Measurements from ENCODE around the gene FBN2. TPM values are rescaled to one million over a fixed set of nuclear protein-coding genes. Genes with fewer than 3 reads are reported as not detected.

Gene FBN2
- total and polyA plus RNA-seq, 2 of the 4 experiments (the other 2 are of a cell fraction), result 26.7 to 69.0 TPM

DNA sequence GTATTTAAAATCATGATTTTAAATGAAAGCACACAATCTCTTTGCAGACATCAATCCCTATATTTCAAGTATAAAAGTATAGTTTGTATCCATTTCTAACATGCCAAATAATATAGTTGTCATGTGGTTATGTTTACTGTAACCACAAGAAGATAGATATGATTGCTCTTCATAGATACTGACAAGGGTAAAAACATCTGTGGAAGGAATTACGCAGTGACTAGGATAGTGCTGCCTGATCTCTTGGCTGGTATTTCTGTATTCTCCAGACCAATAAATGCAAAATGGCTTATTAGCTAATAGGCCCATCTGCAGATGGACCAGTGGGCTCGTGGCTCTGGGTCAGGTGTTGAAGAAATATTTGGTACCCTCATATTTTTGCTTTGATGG is 34.9 kb upstream of the FBN2 start:
- H2AFZ ChIP-seq (replicated peaks; ENCODE audit: low read length, poor library complexity), result no peak overlapping the region
- ATAC-seq (ENCODE audit: low read depth) (no peak), DNase-seq (no peak)
- no peaks in the 10 kb centered on the region for H4K20me1 ChIP-seq (ENCODE audit: insufficient read depth, low read length)
- H3K14ac ChIP-seq (replicated peaks; ENCODE audit: low read depth, low read length), result 0 out of 2 replicates have a peak overlapping the region, but pooled peaks have one; percentile 2
- intact Hi-C loops (cut with micrococcal nuclease), result loop anchor here (2.0 kb wide), 1 partner anchor 34 kb away; the partner anchor contains the start of gene FBN2
- in situ Hi-C loops (cut with MboI; ENCODE audit: low sequenced_read_pairs), result no loop called here
- peak overlapping the region; percentile 7 for H3K4ac ChIP-seq (ENCODE audit: low read depth, low read length)
- H3K27me3 ChIP-seq (ENCODE audit: control insufficient read depth, insufficient read depth, low read length), result no peaks in the 10 kb centered on the region
- peaks cover 3% of the 10 kb centered on the region for H3K9me1 ChIP-seq (ENCODE audit: insufficient read depth, low read length)
- BruUV-seq (replicated peaks), result no TSS peak
- WGBS, 2 experiments (ENCODE audit: extremely low coverage in 2 of 2, insufficient read length in 1 of 2), result no CpG with 5 or more reads among the region's 2 CpGs
- peak overlapping the region; percentile 67 for H2BK120ac ChIP-seq (ENCODE audit: low read depth, low read length)
- H4K5ac ChIP-seq (ENCODE audit: low read depth, low read length), result peak overlapping the region; percentile 64
- POLR2A ChIA-PET (ENCODE audit: unreplicated experiment), result no interaction called here
- no peak overlapping the region for H3K9ac ChIP-seq (ENCODE audit: low read depth, low read length)
- no peaks in the 10 kb centered on the region for H3K79me1 ChIP-seq (ENCODE audit: low read depth in 1 of 2, low read length in 2 of 2)
- no peak overlapping the region for H4K91ac ChIP-seq (ENCODE audit: insufficient read depth, low read depth, low read length)
- peak overlapping the region; percentile 66; the same call in 1 of the 2 replicates for H3K27ac ChIP-seq (ENCODE audit: insufficient read depth, low read length)
- no peak overlapping the region for H2AK9ac ChIP-seq (replicated peaks; ENCODE audit: low read depth, low read length, poor library complexity)
- H3K56ac ChIP-seq (ENCODE audit: extremely low read depth, insufficient read depth, low read length), result no peak overlapping the region
- dilution Hi-C loops (cut with HindIII; ENCODE audit: low sequenced_read_pairs, unreplicated experiment), result no loop called here
- H3K9me3 ChIP-seq (ENCODE audit: control insufficient read depth, insufficient read depth, low read length), result no peaks in the 10 kb centered on the region
- H3K23ac ChIP-seq (ENCODE audit: low read depth, low read length), result no peak overlapping the region
- TF ChIP-seq, protein P1, sequence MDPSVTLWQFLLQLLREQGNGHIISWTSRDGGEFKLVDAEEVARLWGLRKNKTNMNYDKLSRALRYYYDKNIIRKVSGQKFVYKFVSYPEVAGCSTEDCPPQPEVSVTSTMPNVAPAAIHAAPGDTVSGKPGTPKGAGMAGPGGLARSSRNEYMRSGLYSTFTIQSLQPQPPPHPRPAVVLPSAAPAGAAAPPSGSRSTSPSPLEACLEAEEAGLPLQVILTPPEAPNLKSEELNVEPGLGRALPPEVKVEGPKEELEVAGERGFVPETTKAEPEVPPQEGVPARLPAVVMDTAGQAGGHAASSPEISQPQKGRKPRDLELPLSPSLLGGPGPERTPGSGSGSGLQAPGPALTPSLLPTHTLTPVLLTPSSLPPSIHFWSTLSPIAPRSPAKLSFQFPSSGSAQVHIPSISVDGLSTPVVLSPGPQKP (IDR thresholded peaks at IDR 0.05; ENCODE audit: borderline replicate concordance, low read depth, low read length), result no peak
- H3K36me3 ChIP-seq (ENCODE audit: control insufficient read depth, insufficient read depth, low read length), result no peaks in the 10 kb centered on the region
- no peak overlapping the region for H3K4me3 ChIP-seq (ENCODE audit: insufficient read depth, low read depth, low read length)
- no peak overlapping the region for H3K4me2 ChIP-seq (ENCODE audit: low read depth, low read length)
- no peak overlapping the region; the same call in 2 of the 3 replicates for H2BK15ac ChIP-seq (ENCODE audit: low read depth, low read length)
- H3K18ac ChIP-seq (ENCODE audit: low read depth, low read length), result peak overlapping the region; percentile 57
- H4K8ac ChIP-seq (ENCODE audit: low read depth in 2 of 2, low read length in 2 of 2), result peak overlapping the region in 1 of 2 experiments; percentile 13; a peak in 2 of 4 replicates
- peak overlapping the region; percentile 22 for H2BK5ac ChIP-seq (ENCODE audit: low read depth, low read length, poor library complexity, severe bottlenecking)
- peak overlapping the region; percentile 61 for H2BK20ac ChIP-seq (ENCODE audit: low read depth, low read length)
- CTCF ChIA-PET, result no interaction called here
- H3K4me1 ChIP-seq (ENCODE audit: control insufficient read depth, insufficient read depth, low read length), result peaks cover 12% of the 10 kb centered on the region
- no peak overlapping the region for H2AK5ac ChIP-seq (ENCODE audit: low read depth, low read length)
